HG03575 (cell line): ENCODE data around the gene SNX21.
"Not testable (repeated sequence)": the region's sequence is repeated elsewhere in the genome, so short reads cannot be mapped to it uniquely, and the experiment has no call there.

Source experiments
- ATAC-seq: cut with Tn5 transposase; IDR thresholded peaks from one replicate; pipeline ENCODE4 v1.9.1; 2021; ENCODE audit not compliant: unreplicated experiment, insufficient number of reproducible peaks, low FRiP score; ENCODE audit errors: extremely low read depth

Gene SNX21

GRCh38 chr20:45873409-45874103 lies 40.0 kb downstream of the SNX21 start:
- no peak for ATAC-seq

- ATAC-seq = not testable (repeated sequence)
These were observed 40.5 kb downstream of the SNX21 start for GRCh38 chr20:45874104-45874481.

GRCh38 chr20:45874576-45874975 lies 41.0 kb downstream of the SNX21 start:
- no peak for ATAC-seq

GRCh38 chr20:45878076-45878761 lies 44.6 kb downstream of the SNX21 start:
- no peak for ATAC-seq

GRCh38 chr20:45880988-45881788 lies 47.6 kb downstream of the SNX21 start, which contains the start of gene ZSWIM1:
Gene ZSWIM1 (plus strand): TSS chr20:45881227. CDS start chr20:45882593, 1,366 bp downstream.
- ATAC-seq = peak; percentile 88

- ATAC-seq = no peak
These were observed 49.0 kb downstream of the SNX21 start for GRCh38 chr20:45882469-45883099.

- no peak for ATAC-seq
These were observed 49.5 kb downstream of the SNX21 start for GRCh38 chr20:45883100-45883469.

GRCh38 chr20:45886590-45887345 lies 53.2 kb downstream of the SNX21 start:
- no peak for ATAC-seq

GRCh38 chr20:45887346-45887715 lies 53.7 kb downstream of the SNX21 start, which contains the start of gene SPATA25:
Gene SPATA25 (minus strand): TSS chr20:45887622. CDS start chr20:45887590, 32 bp downstream.
- ATAC-seq = no peak

GRCh38 chr20:45888681-45889080 lies 55.1 kb downstream of the SNX21 start:
- ATAC-seq = no peak

- no peak for ATAC-seq
These were observed 56.7 kb downstream of the SNX21 start for GRCh38 chr20:45890077-45890984.

GRCh38 chr20:45890985-45891983 lies 57.7 kb downstream of the SNX21 start, which contains the start of the genes CTSA and NEURL2:
Gene CTSA (plus strand): TSS chr20:45891335. CDS start chr20:45891569, 234 bp downstream.
Gene NEURL2 (minus strand): TSS chr20:45891208. CDS start chr20:45890991, 217 bp downstream.
- no peak for ATAC-seq

GRCh38 chr20:45892049-45892825 lies 58.6 kb downstream of the SNX21 start:
- ATAC-seq = no peak
